A549 (cell line): ENCODE data around the gene C4orf51. TPM values are rescaled to one million over a fixed set of nuclear protein-coding genes. Genes with fewer than 3 reads are reported as not detected.

Experiments used
- ATAC-seq, 2 experiments: fragments of 200-7000 bp in 1 of 2; fragments of >200 bp in 1 of 2; cut with Nextera tagmentation in 1 of 2; cut with Tn5 transposase in 1 of 2; 3 replicates each; pipeline versions ENCODE4 v1.8.0 to v1.9.1; 2018 to 2020; ENCODE audit warnings: mild to moderate bottlenecking in 1 of 2, moderate library complexity in 1 of 2
- CTCF ChIA-PET: fragments of 300-600 bp; sonication (Branson Sonifier 250); formaldehyde crosslinking; extraction: SDS; loops from one replicate; lab custom pipeline; 2021; ENCODE audit warnings: antibody characterized with exemption, inconsistent platforms; lab: Yijun Ruan, JAX
- POLR2A ChIA-PET: fragments of 350-600 bp; formaldehyde crosslinking; extraction: SDS; loops from one replicate; lab custom pipeline; 2021; ENCODE audit warnings: antibody characterized with exemption, inconsistent platforms; lab: Yijun Ruan, JAX
- DNase-seq, 2 experiments: peaks; one replicate each; pipeline versions ENCODE4 v3.0.0 to v3.0.0-alpha.2; 2011 to 2016; ENCODE audit warnings: low read depth in 1 of 2, low spot score in 1 of 2
- FAIRE-seq: peaks from 2 replicates; lab custom pipeline; 2011; peaks lifted over from hg19 to GRCh38; lab: Jason Lieb, UNC
- H3K27ac ChIP-seq, 2 experiments: fragments of >200 bp; sonication (Bioruptor Twin); formaldehyde crosslinking; 3 replicates each; pipeline ENCODE4 v1.5.1; 2016 to 2017
- H3K4me1 ChIP-seq: fragments of >200 bp; sonication (Bioruptor Twin); formaldehyde crosslinking; 3 replicates; pipeline ENCODE4 v1.6.1; 2016
- H3K4me2 ChIP-seq: fragments of >200 bp; sonication (Bioruptor Twin); formaldehyde crosslinking; 3 replicates; pipeline ENCODE4 v1.6.1; 2016
- H3K4me3 ChIP-seq: fragments of >200 bp; sonication (Bioruptor Twin); formaldehyde crosslinking; 3 replicates; pipeline ENCODE4 v1.5.1; 2016
- H3K9me3 ChIP-seq: fragments of >200 bp; sonication (Bioruptor Twin); formaldehyde crosslinking; 3 replicates; pipeline ENCODE4 v1.6.1; 2016
- CEBPB ChIP-seq, 2 experiments: fragments of >200 bp in 1 of 2; sonication (Bioruptor Twin) in 1 of 2; formaldehyde crosslinking in 1 of 2; IDR thresholded peaks; 2 replicates each; pipeline ENCODE4 v1.6.1; 2012 to 2016
- E2F6 ChIP-seq: IDR thresholded peaks from 2 replicates; pipeline ENCODE4 v1.6.1; 2012; ENCODE audit warnings: low read depth, borderline replicate concordance
- EHF ChIP-seq: fragments of 250-450 bp; sonication (Bioruptor Pico); IDR thresholded peaks from 2 replicates; pipeline ENCODE4 v1.5.0; 2020; ENCODE audit warnings: mild to moderate bottlenecking
- EHMT2 ChIP-seq: fragments of 200-600 bp; sonication (generic); IDR thresholded peaks from 2 replicates; pipeline ENCODE4 v1.6.1; 2016; ENCODE audit warnings: antibody characterized with exemption, low read depth, mild to moderate bottlenecking, moderate library complexity
- EP300 ChIP-seq, 2 experiments: fragments of >200 bp; sonication (Bioruptor Twin); formaldehyde crosslinking; IDR thresholded peaks; 2 replicates in 1 of 2; 3 replicates in 1 of 2; pipeline ENCODE4 v1.6.1; 2016 to 2017
- ESRRA ChIP-seq: fragments of 150-350 bp; IDR thresholded peaks from 2 replicates; pipeline ENCODE4 v1.6.1; 2014; ENCODE audit warnings: mild to moderate bottlenecking, low read length, borderline replicate concordance
- HDAC2 ChIP-seq: fragments of 200-600 bp; sonication (generic); IDR thresholded peaks from 2 replicates; pipeline ENCODE4 v1.6.1; 2016
- HES2 ChIP-seq: fragments of >200 bp; sonication (Bioruptor Twin); formaldehyde crosslinking; IDR thresholded peaks from 2 replicates; pipeline ENCODE4 v1.6.1; 2016
- HMGXB4 ChIP-seq: fragments of 250-450 bp; sonication (Bioruptor Pico); IDR thresholded peaks from 2 replicates; pipeline ENCODE4 v1.5.0; 2021; ENCODE audit warnings: mild to moderate bottlenecking, moderate library complexity, borderline replicate concordance
- HOXB13 ChIP-seq: fragments of 250-450 bp; sonication (Bioruptor Pico); IDR thresholded peaks from 2 replicates; pipeline ENCODE4 v1.5.0; 2020; ENCODE audit warnings: low read depth, mild to moderate bottlenecking, moderate library complexity
- HOXB5 ChIP-seq: fragments of 250-450 bp; sonication (Bioruptor Pico); IDR thresholded peaks from 2 replicates; pipeline ENCODE4 v1.5.0; 2020; ENCODE audit warnings: mild to moderate bottlenecking, moderate library complexity
- JUNB ChIP-seq: fragments of >200 bp; sonication (Bioruptor Twin); formaldehyde crosslinking; IDR thresholded peaks from 2 replicates; pipeline ENCODE4 v1.6.1; 2016
- KDM5A ChIP-seq: fragments of 200-600 bp; sonication (generic); IDR thresholded peaks from 2 replicates; pipeline ENCODE4 v1.6.1; 2016; ENCODE audit warnings: antibody characterized with exemption, mild to moderate bottlenecking
- PBX3 ChIP-seq: IDR thresholded peaks from 2 replicates; pipeline ENCODE4 v1.6.1; 2012
- RAD21 ChIP-seq, 2 experiments: fragments of >200 bp in 1 of 2; sonication (Bioruptor Twin) in 1 of 2; formaldehyde crosslinking in 1 of 2; IDR thresholded peaks in 1 of 2; conservative IDR thresholded peaks in 1 of 2; 2 replicates in 1 of 2; 3 replicates in 1 of 2; pipeline ENCODE4 v1.6.1; 2012 to 2018; ENCODE audit warnings: inconsistent platforms in 1 of 2
- REST ChIP-seq: fragments of 200-600 bp; sonication (generic); IDR thresholded peaks from 2 replicates; pipeline ENCODE4 v1.6.1; 2016; ENCODE audit warnings: antibody characterized with exemption, mild to moderate bottlenecking, moderate library complexity
- SMC3 ChIP-seq: fragments of >200 bp; sonication (Bioruptor Twin); formaldehyde crosslinking; IDR thresholded peaks from 3 replicates; pipeline ENCODE4 v1.6.1; 2018; ENCODE audit warnings: inconsistent platforms
- TFCP2L1 ChIP-seq: fragments of 250-450 bp; sonication (Bioruptor Pico); IDR thresholded peaks from 2 replicates; pipeline ENCODE4 v1.5.0; 2021; ENCODE audit warnings: mild to moderate bottlenecking
- USF2 ChIP-seq: fragments of 450-650 bp; IDR thresholded peaks from 2 replicates; pipeline ENCODE4 v1.6.1; 2014; ENCODE audit warnings: antibody characterized with exemption
- ZC3H11A ChIP-seq: fragments of 450-650 bp; IDR thresholded peaks from 2 replicates; pipeline ENCODE4 v1.6.1; 2014; ENCODE audit warnings: antibody characterized with exemption, mild to moderate bottlenecking
- ZNF302 ChIP-seq: fragments of 250-450 bp; sonication (Bioruptor Pico); IDR thresholded peaks from 2 replicates; pipeline ENCODE4 v1.9.0; 2021; ENCODE audit warnings: inconsistent platforms, mild to moderate bottlenecking, moderate library complexity
- WGBS: methylation state at CpG from one replicate; pipeline ENCODE4 v1.1.6; 2017; ENCODE audit errors: missing lambda C conversion rate; 5-methylcytosine and 5-hydroxymethylcytosine counted together
- polyA plus RNA-seq, 4 experiments: library from polyadenylated mRNA; depleted of rRNA in 3 of 4; stranded (reverse); fragments of >200 nt; fragmentation: RNase III in 1 of 4; extraction: RNeasy Plus Mini Kit Qiagen cat#74134 plus additional on column Dnase treatment in 1 of 4; gene quantifications; 2 replicates in 3 of 4; 3 replicates in 1 of 4; pipeline ENCODE4 v1.2.3, GENCODE V29; 2011 to 2017

Gene C4orf51
- polyA plus RNA-seq, 2 of the 4 experiments (the other 2 are of a cell fraction), result not detected

GRCh38 chr4:145770124-145770523 lies 90.2 kb downstream of the C4orf51 start:
- TF ChIP-seq HOXB5 (no peak), JUNB (no peak), ZC3H11A (peak; percentile 50), HOXB13 (no peak), KDM5A (no peak), HMGXB4 (CRISPR knock-in tag) (no peak), HES2 (no peak)
- ATAC-seq (no peak), DNase-seq (no peak), FAIRE-seq (no peak)
- no peak overlapping the region for H3K27ac ChIP-seq
- H3K9me3 ChIP-seq, result no peaks in the 10 kb centered on the region
- ChIA-PET POLR2A (no interaction called here), CTCF (no interaction called here)
- no peak overlapping the region for H3K4me3 ChIP-seq
- no peaks in the 10 kb centered on the region for H3K4me1 ChIP-seq
- H3K4me2 ChIP-seq, result no peak overlapping the region
- 88% methylated on average over 4 of the region's 4 CpGs for WGBS

GRCh38 chr4:145772347-145772746 lies 92.4 kb downstream of the C4orf51 start:
- ChIA-PET CTCF (interaction anchor here (1.5 kb wide), 1 partner anchor 10 kb away, joined by 3 read pairs; no protein-coding TSS in a partner anchor), POLR2A (no interaction called here)
- no peak for FAIRE-seq
- no peak overlapping the region for H3K4me2 ChIP-seq
- TF ChIP-seq USF2 (no peak), SMC3 (no peak), ZC3H11A (no peak), ESRRA (no peak), HDAC2 (no peak), HOXB5 (no peak), TFCP2L1 (CRISPR knock-in tag) (no peak), EHF (no peak), E2F6 (no peak), CEBPB (IDR thresholded peaks at IDR 0.05) (no peak), EP300 (IDR thresholded peaks at IDR 0.05) (no peak), EHMT2 (no peak), ZNF302 (no peak), REST (no peak), PBX3 (no peak), RAD21 (conservative IDR thresholded peaks at IDR 0.05 in 1 of 2, IDR thresholded peaks at IDR 0.05 in 1 of 2) (no peak)
- TF ChIP-seq, all 56 proteins: peak for 0
- Histone ChIP-seq H3K27ac (no peak overlapping the region), H3K9me3 (no peaks in the 10 kb centered on the region), H3K4me1 (no peaks in the 10 kb centered on the region), H3K4me3 (no peak overlapping the region)
- no peak for DNase-seq
- ATAC-seq, result no peak
- WGBS, result 90% methylated on average over 2 of the region's 2 CpGs
